Measurements from ENCODE around the gene AHDC1. TPM values are rescaled to one million over a fixed set of nuclear protein-coding genes. Genes with fewer than 3 reads are reported as not detected.
A peak's percentile ranks its signal among the peaks of the same experiment; 100 is the strongest.

AHDC1 gene
- total and polyA plus RNA-seq, 2 of the 13 experiments (the other 11 are each of a cell fraction or from before 2014, with no cell fraction given) = 1.0 to 2.7 TPM

- TF ChIP-seq PAX8 (CRISPR knock-in tag; IDR thresholded peaks at IDR 0.05; ENCODE audit: borderline replicate concordance) = no peak; the same call in 1 of the 2 replicates
- TF ChIP-seq ARHGAP35 (CRISPR knock-in tag; IDR thresholded peaks at IDR 0.05; ENCODE audit: borderline replicate concordance) = no peak
- TF ChIP-seq ZNF598 (CRISPR knock-in tag; IDR thresholded peaks at IDR 0.05; ENCODE audit: borderline replicate concordance) = peak; percentile 48; the same call in 1 of the 2 replicates
- TF ChIP-seq NKX3-1 (CRISPR knock-in tag; IDR thresholded peaks at IDR 0.05) = 0 out of 2 replicates have a peak, but pooled peaks have one; percentile 28
- TF ChIP-seq SP140L (CRISPR knock-in tag; IDR thresholded peaks at IDR 0.05; ENCODE audit: borderline replicate concordance) = no peak
- TF ChIP-seq ZNF567 (CRISPR knock-in tag; IDR thresholded peaks at IDR 0.05; ENCODE audit: borderline replicate concordance) = no peak; the same call in 1 of the 2 replicates
- TF ChIP-seq, protein P1, sequence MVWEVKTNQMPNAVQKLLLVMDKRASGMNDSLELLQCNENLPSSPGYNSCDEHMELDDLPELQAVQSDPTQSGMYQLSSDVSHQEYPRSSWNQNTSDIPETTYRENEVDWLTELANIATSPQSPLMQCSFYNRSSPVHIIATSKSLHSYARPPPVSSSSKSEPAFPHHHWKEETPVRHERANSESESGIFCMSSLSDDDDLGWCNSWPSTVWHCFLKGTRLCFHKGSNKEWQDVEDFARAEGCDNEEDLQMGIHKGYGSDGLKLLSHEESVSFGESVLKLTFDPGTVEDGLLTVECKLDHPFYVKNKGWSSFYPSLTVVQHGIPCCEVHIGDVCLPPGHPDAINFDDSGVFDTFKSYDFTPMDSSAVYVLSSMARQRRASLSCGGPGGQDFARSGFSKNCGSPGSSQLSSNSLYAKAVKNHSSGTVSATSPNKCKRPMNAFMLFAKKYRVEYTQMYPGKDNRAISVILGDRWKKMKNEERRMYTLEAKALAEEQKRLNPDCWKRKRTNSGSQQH (CRISPR knock-in tag; IDR thresholded peaks at IDR 0.05; ENCODE audit: low read depth) = peak; percentile 67; the same call in 1 of the 2 replicates
- TF ChIP-seq, protein P2, sequence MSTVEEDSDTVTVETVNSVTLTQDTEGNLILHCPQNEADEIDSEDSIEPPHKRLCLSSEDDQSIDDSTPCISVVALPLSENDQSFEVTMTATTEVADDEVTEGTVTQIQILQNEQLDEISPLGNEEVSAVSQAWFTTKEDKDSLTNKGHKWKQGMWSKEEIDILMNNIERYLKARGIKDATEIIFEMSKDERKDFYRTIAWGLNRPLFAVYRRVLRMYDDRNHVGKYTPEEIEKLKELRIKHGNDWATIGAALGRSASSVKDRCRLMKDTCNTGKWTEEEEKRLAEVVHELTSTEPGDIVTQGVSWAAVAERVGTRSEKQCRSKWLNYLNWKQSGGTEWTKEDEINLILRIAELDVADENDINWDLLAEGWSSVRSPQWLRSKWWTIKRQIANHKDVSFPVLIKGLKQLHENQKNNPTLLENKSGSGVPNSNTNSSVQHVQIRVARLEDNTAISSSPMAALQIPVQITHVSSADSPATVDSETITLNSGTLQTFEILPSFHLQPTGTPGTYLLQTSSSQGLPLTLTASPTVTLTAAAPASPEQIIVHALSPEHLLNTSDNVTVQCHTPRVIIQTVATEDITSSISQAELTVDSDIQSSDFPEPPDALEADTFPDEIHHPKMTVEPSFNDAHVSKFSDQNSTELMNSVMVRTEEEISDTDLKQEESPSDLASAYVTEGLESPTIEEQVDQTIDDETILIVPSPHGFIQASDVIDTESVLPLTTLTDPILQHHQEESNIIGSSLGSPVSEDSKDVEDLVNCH (CRISPR knock-in tag; IDR thresholded peaks at IDR 0.05) = no peak
- TF ChIP-seq, protein P3, sequence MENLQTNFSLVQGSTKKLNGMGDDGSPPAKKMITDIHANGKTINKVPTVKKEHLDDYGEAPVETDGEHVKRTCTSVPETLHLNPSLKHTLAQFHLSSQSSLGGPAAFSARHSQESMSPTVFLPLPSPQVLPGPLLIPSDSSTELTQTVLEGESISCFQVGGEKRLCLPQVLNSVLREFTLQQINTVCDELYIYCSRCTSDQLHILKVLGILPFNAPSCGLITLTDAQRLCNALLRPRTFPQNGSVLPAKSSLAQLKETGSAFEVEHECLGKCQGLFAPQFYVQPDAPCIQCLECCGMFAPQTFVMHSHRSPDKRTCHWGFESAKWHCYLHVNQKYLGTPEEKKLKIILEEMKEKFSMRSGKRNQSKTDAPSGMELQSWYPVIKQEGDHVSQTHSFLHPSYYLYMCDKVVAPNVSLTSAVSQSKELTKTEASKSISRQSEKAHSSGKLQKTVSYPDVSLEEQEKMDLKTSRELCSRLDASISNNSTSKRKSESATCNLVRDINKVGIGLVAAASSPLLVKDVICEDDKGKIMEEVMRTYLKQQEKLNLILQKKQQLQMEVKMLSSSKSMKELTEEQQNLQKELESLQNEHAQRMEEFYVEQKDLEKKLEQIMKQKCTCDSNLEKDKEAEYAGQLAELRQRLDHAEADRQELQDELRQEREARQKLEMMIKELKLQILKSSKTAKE (CRISPR knock-in tag; IDR thresholded peaks at IDR 0.05; ENCODE audit: borderline replicate concordance) = peak; percentile 98
- TF ChIP-seq, protein P4, sequence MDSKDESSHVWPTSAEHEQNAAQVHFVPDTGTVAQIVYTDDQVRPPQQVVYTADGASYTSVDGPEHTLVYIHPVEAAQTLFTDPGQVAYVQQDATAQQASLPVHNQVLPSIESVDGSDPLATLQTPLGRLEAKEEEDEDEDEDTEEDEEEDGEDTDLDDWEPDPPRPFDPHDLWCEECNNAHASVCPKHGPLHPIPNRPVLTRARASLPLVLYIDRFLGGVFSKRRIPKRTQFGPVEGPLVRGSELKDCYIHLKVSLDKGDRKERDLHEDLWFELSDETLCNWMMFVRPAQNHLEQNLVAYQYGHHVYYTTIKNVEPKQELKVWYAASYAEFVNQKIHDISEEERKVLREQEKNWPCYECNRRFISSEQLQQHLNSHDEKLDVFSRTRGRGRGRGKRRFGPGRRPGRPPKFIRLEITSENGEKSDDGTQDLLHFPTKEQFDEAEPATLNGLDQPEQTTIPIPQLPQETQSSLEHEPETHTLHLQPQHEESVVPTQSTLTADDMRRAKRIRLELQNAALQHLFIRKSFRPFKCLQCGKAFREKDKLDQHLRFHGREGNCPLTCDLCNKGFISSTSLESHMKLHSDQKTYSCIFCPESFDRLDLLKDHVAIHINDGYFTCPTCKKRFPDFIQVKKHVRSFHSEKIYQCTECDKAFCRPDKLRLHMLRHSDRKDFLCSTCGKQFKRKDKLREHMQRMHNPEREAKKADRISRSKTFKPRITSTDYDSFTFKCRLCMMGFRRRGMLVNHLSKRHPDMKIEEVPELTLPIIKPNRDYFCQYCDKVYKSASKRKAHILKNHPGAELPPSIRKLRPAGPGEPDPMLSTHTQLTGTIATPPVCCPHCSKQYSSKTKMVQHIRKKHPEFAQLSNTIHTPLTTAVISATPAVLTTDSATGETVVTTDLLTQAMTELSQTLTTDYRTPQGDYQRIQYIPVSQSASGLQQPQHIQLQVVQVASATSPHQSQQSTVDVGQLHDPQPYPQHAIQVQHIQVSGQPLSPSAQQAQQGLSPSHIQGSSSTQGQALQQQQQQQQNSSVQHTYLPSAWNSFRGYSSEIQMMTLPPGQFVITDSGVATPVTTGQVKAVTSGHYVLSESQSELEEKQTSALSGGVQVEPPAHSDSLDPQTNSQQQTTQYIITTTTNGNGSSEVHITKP (CRISPR knock-in tag; IDR thresholded peaks at IDR 0.05; ENCODE audit: low read depth) = 0 out of 2 replicates have a peak, but pooled peaks have one; percentile 56
- TF ChIP-seq ZNF543 (CRISPR knock-in tag; IDR thresholded peaks at IDR 0.05) = peak; percentile 76
- no peak for TF ChIP-seq PCBP2 (optimal IDR thresholded peaks at IDR 0.05; ENCODE audit: low read depth, low read length, poor library complexity, severe bottlenecking)
- peak; percentile 26; the same call in 1 of the 2 replicates for TF ChIP-seq NRL (CRISPR knock-in tag; IDR thresholded peaks at IDR 0.05; ENCODE audit: borderline replicate concordance)
- TF ChIP-seq, protein P5, sequence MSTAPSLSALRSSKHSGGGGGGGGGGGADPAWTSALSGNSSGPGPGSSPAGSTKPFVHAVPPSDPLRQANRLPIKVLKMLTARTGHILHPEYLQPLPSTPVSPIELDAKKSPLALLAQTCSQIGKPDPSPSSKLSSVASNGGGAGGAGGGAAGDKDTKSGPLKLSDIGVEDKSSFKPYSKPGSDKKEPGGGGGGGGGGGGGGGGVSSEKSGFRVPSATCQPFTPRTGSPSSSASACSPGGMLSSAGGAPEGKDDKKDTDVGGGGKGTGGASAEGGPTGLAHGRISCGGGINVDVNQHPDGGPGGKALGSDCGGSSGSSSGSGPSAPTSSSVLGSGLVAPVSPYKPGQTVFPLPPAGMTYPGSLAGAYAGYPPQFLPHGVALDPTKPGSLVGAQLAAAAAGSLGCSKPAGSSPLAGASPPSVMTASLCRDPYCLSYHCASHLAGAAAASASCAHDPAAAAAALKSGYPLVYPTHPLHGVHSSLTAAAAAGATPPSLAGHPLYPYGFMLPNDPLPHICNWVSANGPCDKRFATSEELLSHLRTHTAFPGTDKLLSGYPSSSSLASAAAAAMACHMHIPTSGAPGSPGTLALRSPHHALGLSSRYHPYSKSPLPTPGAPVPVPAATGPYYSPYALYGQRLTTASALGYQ (CRISPR knock-in tag; IDR thresholded peaks at IDR 0.05) = peak; percentile 98
- peak; percentile 59 for TF ChIP-seq RBM39 (IDR thresholded peaks at IDR 0.05; ENCODE audit: low read depth, low read length, poor library complexity, severe bottlenecking)
These were observed 3.4 kb upstream of the AHDC1 start (continued) for GRCh38 chr1:27607239-27607804.

Data from HepG2 (cell line).